H1 (cell line): Measurements from ENCODE around the gene MRAP2. TPM values are rescaled to one million over a fixed set of nuclear protein-coding genes. Genes with fewer than 3 reads are reported as not detected.

Experiments
- CTCF ChIA-PET: fragments of 300-600 bp; sonication (Branson Sonifier 250); formaldehyde crosslinking; loops from one replicate; lab custom pipeline; 2021; ENCODE audit not compliant: partially characterized antibody; lab: Charles Lee
- POLR2A ChIA-PET: fragments of 300-600 bp; sonication (Branson Sonifier 250); formaldehyde crosslinking; loops from one replicate; lab custom pipeline; 2021; ENCODE audit warnings: inconsistent platforms; ENCODE audit not compliant: partially characterized antibody; lab: Charles Lee
- DNase-seq, 2 experiments: peaks; one replicate each; pipeline versions ENCODE4 v3.0.0 to v3.0.0-alpha.2; 2010 to 2022; ENCODE audit warnings: low spot score in 2 of 2, low read depth in 1 of 2, mixed read lengths in 1 of 2
- FAIRE-seq: peaks from 2 replicates; lab custom pipeline; 2011; peaks lifted over from hg19 to GRCh38; lab: Jason Lieb, UNC
- H2AFZ ChIP-seq: 2 replicates; pipeline ENCODE4 v1.8.1; 2012; ENCODE audit warnings: low read length, inconsistent platforms
- H2AK5ac ChIP-seq: 2 replicates; pipeline ENCODE4 v1.6.1; 2013; ENCODE audit warnings: low read depth, low read length
- H2BK120ac ChIP-seq: replicated peaks from 2 replicates; pipeline ENCODE3; 2013; ENCODE audit warnings: low read depth, low read length, inconsistent platforms
- H2BK12ac ChIP-seq: 2 replicates; pipeline ENCODE4 v1.6.1; 2013; ENCODE audit warnings: low read depth, low read length
- H2BK15ac ChIP-seq: 2 replicates; pipeline ENCODE4 v1.6.1; 2013; ENCODE audit warnings: low read length
- H2BK20ac ChIP-seq: 2 replicates; pipeline ENCODE4 v1.6.1; 2013; ENCODE audit warnings: low read length
- H2BK5ac ChIP-seq: 2 replicates; pipeline ENCODE4 v1.6.1; 2013; ENCODE audit warnings: low read depth, low read length
- H3K14ac ChIP-seq: 2 replicates; pipeline ENCODE4 v1.6.1; 2013; ENCODE audit warnings: inconsistent platforms; ENCODE audit not compliant: insufficient read length
- H3K18ac ChIP-seq: 2 replicates; pipeline ENCODE4 v1.6.1; 2013; ENCODE audit warnings: low read length; ENCODE audit errors: extremely low read depth
- H3K23ac ChIP-seq: 2 replicates; pipeline ENCODE4 v1.6.1; 2013; ENCODE audit warnings: inconsistent platforms; ENCODE audit not compliant: insufficient read length
- H3K23me2 ChIP-seq: 2 replicates; pipeline ENCODE4 v1.6.1; 2013; ENCODE audit warnings: low read depth, low read length
- H3K27ac ChIP-seq: 2 replicates; pipeline ENCODE4 v1.6.1; 2011; ENCODE audit warnings: low read depth, low read length, inconsistent platforms
- H3K27me3 ChIP-seq, 4 experiments: replicated peaks in 1 of 4; 1 replicate in 1 of 4; 2 replicates in 3 of 4; pipeline versions ENCODE4 v1.6.1 to v1.8.1; 2011 to 2013; ENCODE audit warnings: low read length in 3 of 4, mild to moderate bottlenecking in 3 of 4, inconsistent platforms in 2 of 4, mixed read lengths in 2 of 4, moderate library complexity in 1 of 4; ENCODE audit not compliant: control insufficient read depth in 3 of 4, insufficient read depth in 3 of 4; ENCODE audit errors: extremely low read depth in 1 of 4
- H3K36me3 ChIP-seq, 4 experiments: 2 replicates each; pipeline versions ENCODE4 v1.6.1 to v1.8.1; 2011 to 2013; ENCODE audit warnings: mild to moderate bottlenecking in 4 of 4, low read length in 3 of 4, moderate library complexity in 2 of 4, control low read depth in 1 of 4, inconsistent platforms in 1 of 4; ENCODE audit not compliant: insufficient read depth in 4 of 4, control insufficient read depth in 2 of 4
- H3K4ac ChIP-seq: replicated peaks from 2 replicates; pipeline ENCODE3; 2013; ENCODE audit warnings: low read length, low read depth, mixed read lengths, inconsistent platforms; ENCODE audit not compliant: insufficient read length
- H3K4me1 ChIP-seq, 4 experiments: replicated peaks in 1 of 4; 1 replicate in 1 of 4; 2 replicates in 3 of 4; pipeline versions ENCODE4 v1.6.1 to v1.8.1; 2011 to 2013; ENCODE audit warnings: low read length in 3 of 4, inconsistent platforms in 2 of 4, mixed read lengths in 1 of 4; ENCODE audit not compliant: insufficient read depth in 4 of 4, control insufficient read depth in 3 of 4
- H3K4me2 ChIP-seq, 2 experiments: 2 replicates each; pipeline versions ENCODE4 v1.6.1 to v1.8.1; 2011 to 2013; ENCODE audit warnings: low read depth in 2 of 2, low read length in 2 of 2, control low read depth in 1 of 2, inconsistent platforms in 1 of 2, mild to moderate bottlenecking in 1 of 2; ENCODE audit not compliant: insufficient read depth in 1 of 2
- H3K4me3 ChIP-seq, 4 experiments: fragments of 200-600, 300-600 bp in 1 of 4; sonication (generic), shearing (Covaris generic), sonication (Bioruptor Twin) in 1 of 4; 2 replicates each; pipeline versions ENCODE4 v1.5.1 to v1.8.1; 2011 to 2016; ENCODE audit warnings: low read length in 4 of 4, low read depth in 3 of 4, control low read depth in 2 of 4, inconsistent platforms in 2 of 4, mild to moderate bottlenecking in 2 of 4, mixed read lengths in 1 of 4, moderate library complexity in 1 of 4; ENCODE audit not compliant: insufficient read depth in 2 of 4; ENCODE audit errors: extremely low read depth in 1 of 4
- H3K56ac ChIP-seq: replicated peaks from 2 replicates; pipeline ENCODE3; 2013; ENCODE audit warnings: low read depth, mild to moderate bottlenecking, mixed read lengths, low read length, inconsistent platforms; ENCODE audit not compliant: insufficient read length
- H3K79me1 ChIP-seq: 2 replicates; pipeline ENCODE4 v1.6.1; 2013; ENCODE audit warnings: low read depth, low read length, control low read depth
- H3K79me2 ChIP-seq, 2 experiments: 2 replicates each; pipeline versions ENCODE4 v1.6.1 to v1.8.1; 2012 to 2013; ENCODE audit warnings: low read length in 2 of 2, mild to moderate bottlenecking in 2 of 2, inconsistent platforms in 1 of 2; ENCODE audit not compliant: insufficient read depth in 2 of 2, control insufficient read depth in 1 of 2
- H3K9ac ChIP-seq, 4 experiments: replicated peaks in 1 of 4; 1 replicate in 1 of 4; 2 replicates in 3 of 4; pipeline versions ENCODE4 v1.6.1 to v1.8.1; 2011 to 2013; ENCODE audit warnings: low read depth in 3 of 4, low read length in 3 of 4, control low read depth in 2 of 4, mild to moderate bottlenecking in 2 of 4, moderate library complexity in 2 of 4, inconsistent platforms in 1 of 4; ENCODE audit errors: extremely low read depth in 1 of 4
- H3K9me3 ChIP-seq, 2 experiments: 2 replicates each; pipeline versions ENCODE4 v1.6.1 to v1.8.1; 2012 to 2013; ENCODE audit warnings: mild to moderate bottlenecking in 2 of 2, moderate library complexity in 2 of 2, control low read depth in 1 of 2, inconsistent platforms in 1 of 2, low read depth in 1 of 2, low read length in 1 of 2, mixed read lengths in 1 of 2; ENCODE audit not compliant: insufficient read depth in 2 of 2
- H4K20me1 ChIP-seq, 2 experiments: replicated peaks in 1 of 2; 2 replicates each; pipeline versions ENCODE3 to v1.8.1; 2011 to 2013; ENCODE audit warnings: inconsistent platforms in 2 of 2, low read length in 2 of 2, mild to moderate bottlenecking in 1 of 2; ENCODE audit not compliant: insufficient read depth in 2 of 2, control insufficient read depth in 1 of 2
- H4K5ac ChIP-seq: 2 replicates; pipeline ENCODE4 v1.6.1; 2013; ENCODE audit warnings: low read length, low read depth, mixed read lengths, inconsistent platforms; ENCODE audit not compliant: insufficient read length
- H4K8ac ChIP-seq: 2 replicates; pipeline ENCODE4 v1.8.0; 2013; ENCODE audit warnings: mild to moderate bottlenecking, moderate library complexity, low read length, inconsistent platforms; ENCODE audit not compliant: insufficient read depth; ENCODE audit errors: extremely low read depth
- H4K91ac ChIP-seq: replicated peaks from 2 replicates; pipeline ENCODE3; 2013; ENCODE audit warnings: low read length, mixed read lengths, inconsistent platforms; ENCODE audit not compliant: insufficient read length
- E2F6 ChIP-seq: IDR thresholded peaks from 2 replicates; pipeline ENCODE4 v1.6.1; 2012; ENCODE audit warnings: inconsistent platforms
- FOSL1 ChIP-seq: IDR thresholded peaks from 2 replicates; pipeline ENCODE4 v1.6.1; 2011; ENCODE audit warnings: mild to moderate bottlenecking, low read depth, low read length, moderate library complexity; ENCODE audit not compliant: insufficient read depth
- HDAC2 ChIP-seq, 2 experiments: fragments of 300-600 bp in 1 of 2; sonication (generic) in 1 of 2; IDR thresholded peaks; 2 replicates each; pipeline ENCODE4 v1.6.1; 2011 to 2012; ENCODE audit warnings: low read depth in 2 of 2, low read length in 2 of 2, mild to moderate bottlenecking in 2 of 2, moderate library complexity in 2 of 2, borderline replicate concordance in 1 of 2, inconsistent platforms in 1 of 2
- JUND ChIP-seq: IDR thresholded peaks from 2 replicates; pipeline ENCODE4 v1.6.1; 2011; ENCODE audit warnings: mild to moderate bottlenecking, improper control_type of control experiment, low read length
- KDM1A ChIP-seq: fragments of 200-600, 300-600 bp; sonication (generic); IDR thresholded peaks from 2 replicates; pipeline ENCODE4 v1.7.1; 2016; ENCODE audit warnings: mild to moderate bottlenecking, low read length, borderline replicate concordance
- USF2 ChIP-seq: IDR thresholded peaks from 2 replicates; pipeline ENCODE4 v1.6.1; 2011; ENCODE audit warnings: low read length, improper control_type of control experiment
- WGBS, 2 experiments: shearing (Covaris generic) in 1 of 2; methylation state at CpG; one replicate each; pipeline versions ENCODE4 v1.1.6 to v1.1.7; 2013 to 2015; ENCODE audit warnings: low lambda C conversion rate in 2 of 2, mixed read lengths in 2 of 2, inconsistent platforms in 1 of 2, low coverage in 1 of 2, missing lambda C conversion rate in 1 of 2; ENCODE audit not compliant: insufficient replicate concordance in 2 of 2, insufficient coverage in 1 of 2, insufficient read length in 1 of 2; ENCODE audit errors: extremely low coverage in 1 of 2, missing lambda C conversion rate in 1 of 2; 5-methylcytosine and 5-hydroxymethylcytosine counted together
- polyA plus RNA-seq, 7 experiments: library from polyadenylated mRNA; depleted of rRNA in 3 of 7; stranded (reverse) in 5 of 7; unstranded in 2 of 7; fragments of >200 nt in 5 of 7; fragments of 200-250 nt in 2 of 7; gene quantifications; 1 replicate in 5 of 7; 2 replicates in 1 of 7; 4 replicates in 1 of 7; pipeline versions ENCODE4 v1.2.1 to v1.2.3, GENCODE V29; 2011 to 2013; ENCODE audit warnings: missing spikeins in 2 of 7, mixed read lengths in 2 of 7
- total RNA-seq: library from RNA; stranded (reverse); fragmentation: NEBNext Ultra II Directional; extraction: Animal tissue kit (Norgen Biotek cat#: 25700); gene quantifications from 2 replicates; pipeline ENCODE4 v1.2.1, GENCODE V29; 2021

MRAP2 gene
- total and polyA plus RNA-seq, 2 of the 8 experiments (the other 6 are each of a cell fraction or from before 2014, with no cell fraction given): 5.0 to 11.0 TPM

GRCh38 chr6:84003131-84003530 lies 30.4 kb upstream of the MRAP2 start:
- no peak overlapping the region for H2BK5ac ChIP-seq
- no peaks in the 10 kb centered on the region for H3K79me2 ChIP-seq
- no peaks in the 10 kb centered on the region for H4K20me1 ChIP-seq
- no peak overlapping the region for H2AFZ ChIP-seq
- no peak overlapping the region for H3K9ac ChIP-seq
- peaks cover 0 to 6% (median 2%) of the 10 kb centered on the region in 4 experiments; a peak in 3 of 7 replicates for H3K4me1 ChIP-seq
- no peak overlapping the region for H3K27ac ChIP-seq
- no peak overlapping the region for H2BK15ac ChIP-seq
- no peaks in the 10 kb centered on the region for H3K23me2 ChIP-seq
- H3K23ac ChIP-seq: no peak overlapping the region
- H2BK20ac ChIP-seq: no peak overlapping the region
- ChIA-PET POLR2A (no interaction called here), CTCF (no interaction called here)
- H4K5ac ChIP-seq: no peak overlapping the region
- H3K4me2 ChIP-seq: no peak overlapping the region
- no peak overlapping the region for H3K4ac ChIP-seq
- H3K9me3 ChIP-seq: no peaks in the 10 kb centered on the region
- H3K56ac ChIP-seq: no peak overlapping the region
- H3K79me1 ChIP-seq: no peaks in the 10 kb centered on the region
- no peaks in the 10 kb centered on the region for H3K36me3 ChIP-seq
- H2BK12ac ChIP-seq: no peak overlapping the region
- no peak overlapping the region for H3K4me3 ChIP-seq
- no peaks in the 10 kb centered on the region for H3K27me3 ChIP-seq
- TF ChIP-seq USF2 (no peak), JUND (no peak), FOSL1 (no peak), E2F6 (no peak), HDAC2 (IDR thresholded peaks at IDR 0.05; ENCODE audit: borderline replicate concordance in 1 of 2, low read depth in 2 of 2, low read length in 2 of 2) (no peak), KDM1A (no peak)
- no peak overlapping the region for H4K8ac ChIP-seq
- WGBS, 2 experiments: 90% methylated on average over 1 of the region's 1 CpG; no CpG with 5 or more reads in 1 of the 2 experiments
- H2BK120ac ChIP-seq: no peak overlapping the region
- no peak for FAIRE-seq
- H3K14ac ChIP-seq: no peak overlapping the region
- no peak overlapping the region for H2AK5ac ChIP-seq
- H3K18ac ChIP-seq: no peak overlapping the region
- H4K91ac ChIP-seq: no peak overlapping the region
- DNase-seq: no peak
